H1 (cell line): ENCODE results near the gene FHIT. TPM values are rescaled to one million over a fixed set of nuclear protein-coding genes. Genes with fewer than 3 reads are reported as not detected.

Source experiments
- CTCF ChIA-PET: fragments of 300-600 bp; sonication (Branson Sonifier 250); formaldehyde crosslinking; loops from one replicate; lab custom pipeline; 2021; ENCODE audit not compliant: partially characterized antibody; lab: Charles Lee
- POLR2A ChIA-PET: fragments of 300-600 bp; sonication (Branson Sonifier 250); formaldehyde crosslinking; loops from one replicate; lab custom pipeline; 2021; ENCODE audit warnings: inconsistent platforms; ENCODE audit not compliant: partially characterized antibody; lab: Charles Lee
- DNase-seq, 2 experiments: peaks; one replicate each; pipeline versions ENCODE4 v3.0.0 to v3.0.0-alpha.2; 2010 to 2022; ENCODE audit warnings: low spot score in 2 of 2, low read depth in 1 of 2, mixed read lengths in 1 of 2
- FAIRE-seq: peaks from 2 replicates; lab custom pipeline; 2011; peaks lifted over from hg19 to GRCh38; lab: Jason Lieb, UNC
- H2AFZ ChIP-seq: 2 replicates; pipeline ENCODE4 v1.8.1; 2012; ENCODE audit warnings: low read length, inconsistent platforms
- H2AK5ac ChIP-seq: 2 replicates; pipeline ENCODE4 v1.6.1; 2013; ENCODE audit warnings: low read depth, low read length
- H2BK120ac ChIP-seq: replicated peaks from 2 replicates; pipeline ENCODE3; 2013; ENCODE audit warnings: low read depth, low read length, inconsistent platforms
- H2BK12ac ChIP-seq: 2 replicates; pipeline ENCODE4 v1.6.1; 2013; ENCODE audit warnings: low read depth, low read length
- H2BK15ac ChIP-seq: 2 replicates; pipeline ENCODE4 v1.6.1; 2013; ENCODE audit warnings: low read length
- H2BK20ac ChIP-seq: 2 replicates; pipeline ENCODE4 v1.6.1; 2013; ENCODE audit warnings: low read length
- H2BK5ac ChIP-seq: 2 replicates; pipeline ENCODE4 v1.6.1; 2013; ENCODE audit warnings: low read depth, low read length
- H3K14ac ChIP-seq: 2 replicates; pipeline ENCODE4 v1.6.1; 2013; ENCODE audit warnings: inconsistent platforms; ENCODE audit not compliant: insufficient read length
- H3K18ac ChIP-seq: 2 replicates; pipeline ENCODE4 v1.6.1; 2013; ENCODE audit warnings: low read length; ENCODE audit errors: extremely low read depth
- H3K23ac ChIP-seq: 2 replicates; pipeline ENCODE4 v1.6.1; 2013; ENCODE audit warnings: inconsistent platforms; ENCODE audit not compliant: insufficient read length
- H3K23me2 ChIP-seq: 2 replicates; pipeline ENCODE4 v1.6.1; 2013; ENCODE audit warnings: low read depth, low read length
- H3K27ac ChIP-seq: 2 replicates; pipeline ENCODE4 v1.6.1; 2011; ENCODE audit warnings: low read depth, low read length, inconsistent platforms
- H3K27me3 ChIP-seq, 4 experiments: replicated peaks in 1 of 4; 1 replicate in 1 of 4; 2 replicates in 3 of 4; pipeline versions ENCODE4 v1.6.1 to v1.8.1; 2011 to 2013; ENCODE audit warnings: low read length in 3 of 4, mild to moderate bottlenecking in 3 of 4, inconsistent platforms in 2 of 4, mixed read lengths in 2 of 4, moderate library complexity in 1 of 4; ENCODE audit not compliant: control insufficient read depth in 3 of 4, insufficient read depth in 3 of 4; ENCODE audit errors: extremely low read depth in 1 of 4
- H3K36me3 ChIP-seq, 4 experiments: 2 replicates each; pipeline versions ENCODE4 v1.6.1 to v1.8.1; 2011 to 2013; ENCODE audit warnings: mild to moderate bottlenecking in 4 of 4, low read length in 3 of 4, moderate library complexity in 2 of 4, control low read depth in 1 of 4, inconsistent platforms in 1 of 4; ENCODE audit not compliant: insufficient read depth in 4 of 4, control insufficient read depth in 2 of 4
- H3K4ac ChIP-seq: replicated peaks from 2 replicates; pipeline ENCODE3; 2013; ENCODE audit warnings: low read length, low read depth, mixed read lengths, inconsistent platforms; ENCODE audit not compliant: insufficient read length
- H3K4me1 ChIP-seq, 4 experiments: replicated peaks in 1 of 4; 1 replicate in 1 of 4; 2 replicates in 3 of 4; pipeline versions ENCODE4 v1.6.1 to v1.8.1; 2011 to 2013; ENCODE audit warnings: low read length in 3 of 4, inconsistent platforms in 2 of 4, mixed read lengths in 1 of 4; ENCODE audit not compliant: insufficient read depth in 4 of 4, control insufficient read depth in 3 of 4
- H3K4me2 ChIP-seq, 2 experiments: 2 replicates each; pipeline versions ENCODE4 v1.6.1 to v1.8.1; 2011 to 2013; ENCODE audit warnings: low read depth in 2 of 2, low read length in 2 of 2, control low read depth in 1 of 2, inconsistent platforms in 1 of 2, mild to moderate bottlenecking in 1 of 2; ENCODE audit not compliant: insufficient read depth in 1 of 2
- H3K4me3 ChIP-seq, 4 experiments: fragments of 200-600, 300-600 bp in 1 of 4; sonication (generic), shearing (Covaris generic), sonication (Bioruptor Twin) in 1 of 4; 2 replicates each; pipeline versions ENCODE4 v1.5.1 to v1.8.1; 2011 to 2016; ENCODE audit warnings: low read length in 4 of 4, low read depth in 3 of 4, control low read depth in 2 of 4, inconsistent platforms in 2 of 4, mild to moderate bottlenecking in 2 of 4, mixed read lengths in 1 of 4, moderate library complexity in 1 of 4; ENCODE audit not compliant: insufficient read depth in 2 of 4; ENCODE audit errors: extremely low read depth in 1 of 4
- H3K56ac ChIP-seq: replicated peaks from 2 replicates; pipeline ENCODE3; 2013; ENCODE audit warnings: low read depth, mild to moderate bottlenecking, mixed read lengths, low read length, inconsistent platforms; ENCODE audit not compliant: insufficient read length
- H3K79me1 ChIP-seq: 2 replicates; pipeline ENCODE4 v1.6.1; 2013; ENCODE audit warnings: low read depth, low read length, control low read depth
- H3K79me2 ChIP-seq, 2 experiments: 2 replicates each; pipeline versions ENCODE4 v1.6.1 to v1.8.1; 2012 to 2013; ENCODE audit warnings: low read length in 2 of 2, mild to moderate bottlenecking in 2 of 2, inconsistent platforms in 1 of 2; ENCODE audit not compliant: insufficient read depth in 2 of 2, control insufficient read depth in 1 of 2
- H3K9ac ChIP-seq, 4 experiments: replicated peaks in 1 of 4; 1 replicate in 1 of 4; 2 replicates in 3 of 4; pipeline versions ENCODE4 v1.6.1 to v1.8.1; 2011 to 2013; ENCODE audit warnings: low read depth in 3 of 4, low read length in 3 of 4, control low read depth in 2 of 4, mild to moderate bottlenecking in 2 of 4, moderate library complexity in 2 of 4, inconsistent platforms in 1 of 4; ENCODE audit errors: extremely low read depth in 1 of 4
- H3K9me3 ChIP-seq, 2 experiments: 2 replicates each; pipeline versions ENCODE4 v1.6.1 to v1.8.1; 2012 to 2013; ENCODE audit warnings: mild to moderate bottlenecking in 2 of 2, moderate library complexity in 2 of 2, control low read depth in 1 of 2, inconsistent platforms in 1 of 2, low read depth in 1 of 2, low read length in 1 of 2, mixed read lengths in 1 of 2; ENCODE audit not compliant: insufficient read depth in 2 of 2
- H4K20me1 ChIP-seq, 2 experiments: replicated peaks in 1 of 2; 2 replicates each; pipeline versions ENCODE3 to v1.8.1; 2011 to 2013; ENCODE audit warnings: inconsistent platforms in 2 of 2, low read length in 2 of 2, mild to moderate bottlenecking in 1 of 2; ENCODE audit not compliant: insufficient read depth in 2 of 2, control insufficient read depth in 1 of 2
- H4K5ac ChIP-seq: 2 replicates; pipeline ENCODE4 v1.6.1; 2013; ENCODE audit warnings: low read length, low read depth, mixed read lengths, inconsistent platforms; ENCODE audit not compliant: insufficient read length
- H4K8ac ChIP-seq: 2 replicates; pipeline ENCODE4 v1.8.0; 2013; ENCODE audit warnings: mild to moderate bottlenecking, moderate library complexity, low read length, inconsistent platforms; ENCODE audit not compliant: insufficient read depth; ENCODE audit errors: extremely low read depth
- H4K91ac ChIP-seq: replicated peaks from 2 replicates; pipeline ENCODE3; 2013; ENCODE audit warnings: low read length, mixed read lengths, inconsistent platforms; ENCODE audit not compliant: insufficient read length
- TCF12 ChIP-seq: IDR thresholded peaks from 2 replicates; pipeline ENCODE4 v1.6.1; 2011; ENCODE audit warnings: low read depth, mild to moderate bottlenecking, low read length
- WGBS, 2 experiments: shearing (Covaris generic) in 1 of 2; methylation state at CpG; one replicate each; pipeline versions ENCODE4 v1.1.6 to v1.1.7; 2013 to 2015; ENCODE audit warnings: low lambda C conversion rate in 2 of 2, mixed read lengths in 2 of 2, inconsistent platforms in 1 of 2, low coverage in 1 of 2, missing lambda C conversion rate in 1 of 2; ENCODE audit not compliant: insufficient replicate concordance in 2 of 2, insufficient coverage in 1 of 2, insufficient read length in 1 of 2; ENCODE audit errors: extremely low coverage in 1 of 2, missing lambda C conversion rate in 1 of 2; 5-methylcytosine and 5-hydroxymethylcytosine counted together
- polyA plus RNA-seq, 7 experiments: library from polyadenylated mRNA; depleted of rRNA in 3 of 7; stranded (reverse) in 5 of 7; unstranded in 2 of 7; fragments of >200 nt in 5 of 7; fragments of 200-250 nt in 2 of 7; gene quantifications; 1 replicate in 5 of 7; 2 replicates in 1 of 7; 4 replicates in 1 of 7; pipeline versions ENCODE4 v1.2.1 to v1.2.3, GENCODE V29; 2011 to 2013; ENCODE audit warnings: missing spikeins in 2 of 7, mixed read lengths in 2 of 7
- total RNA-seq: library from RNA; stranded (reverse); fragmentation: NEBNext Ultra II Directional; extraction: Animal tissue kit (Norgen Biotek cat#: 25700); gene quantifications from 2 replicates; pipeline ENCODE4 v1.2.1, GENCODE V29; 2021

The FHIT gene
- total and polyA plus RNA-seq, 2 of the 8 experiments (the other 6 are each of a cell fraction or from before 2014, with no cell fraction given): 1.2 to 3.2 TPM

GRCh38 chr3:59854061-59854709 is 1397.1 kb downstream of the FHIT start:
- no peaks in the 10 kb centered on the region for H3K79me1 ChIP-seq
- DNase-seq (no peak), FAIRE-seq (no peak)
- ChIA-PET POLR2A (no interaction called here), CTCF (interaction anchor here (0.7 to 1.6 kb wide), 5 partner anchors 41 to 887 kb away, joined by 3 to 7 read pairs (median 3); no protein-coding TSS in a partner anchor)
- no peak overlapping the region for H3K4ac ChIP-seq
- H2BK15ac ChIP-seq: no peak overlapping the region
- H4K20me1 ChIP-seq: no peaks in the 10 kb centered on the region
- WGBS, 2 experiments: 93% methylated on average over 12 of the region's 12 CpGs; no CpG with 5 or more reads in 1 of the 2 experiments
- no peak overlapping the region for H2BK20ac ChIP-seq
- no peak overlapping the region for H4K91ac ChIP-seq
- H3K56ac ChIP-seq: no peak overlapping the region
- H3K9ac ChIP-seq: no peak overlapping the region
- no peaks in the 10 kb centered on the region for H3K27me3 ChIP-seq
- H3K4me3 ChIP-seq: no peak overlapping the region
- H2BK120ac ChIP-seq: no peak overlapping the region
- H3K27ac ChIP-seq: no peak overlapping the region
- no peak overlapping the region for H3K18ac ChIP-seq
- H3K4me2 ChIP-seq: no peak overlapping the region
- no peak overlapping the region for H2AK5ac ChIP-seq
- H3K9me3 ChIP-seq: no peaks in the 10 kb centered on the region
- peaks cover 0 to 4% (median 0%) of the 10 kb centered on the region in 4 experiments; a peak in 1 of 7 replicates for H3K4me1 ChIP-seq
- H3K14ac ChIP-seq: no peak overlapping the region
- no peaks in the 10 kb centered on the region for H3K36me3 ChIP-seq
- no peak overlapping the region for H2BK5ac ChIP-seq
- no peak overlapping the region for H4K8ac ChIP-seq
- no peak overlapping the region for H3K23ac ChIP-seq
- no peak overlapping the region for H4K5ac ChIP-seq
- H2BK12ac ChIP-seq: no peak overlapping the region
- no peak overlapping the region for H2AFZ ChIP-seq
- no peaks in the 10 kb centered on the region for H3K23me2 ChIP-seq
- H3K79me2 ChIP-seq: no peaks in the 10 kb centered on the region
- TF ChIP-seq TCF12: no peak
